Measurements from ENCODE around the gene ZNF24.

Gene ZNF24

GRCh38 chr18:35282353-35282752 is 61.9 kb downstream of the ZNF24 start:
- no peak overlapping the region for H3K9ac ChIP-seq (ENCODE audit: low read length)
- no peak for TF ChIP-seq EZH2 (IDR thresholded peaks at IDR 0.05; ENCODE audit: borderline replicate concordance, low read length)
- TF ChIP-seq, protein P1, sequence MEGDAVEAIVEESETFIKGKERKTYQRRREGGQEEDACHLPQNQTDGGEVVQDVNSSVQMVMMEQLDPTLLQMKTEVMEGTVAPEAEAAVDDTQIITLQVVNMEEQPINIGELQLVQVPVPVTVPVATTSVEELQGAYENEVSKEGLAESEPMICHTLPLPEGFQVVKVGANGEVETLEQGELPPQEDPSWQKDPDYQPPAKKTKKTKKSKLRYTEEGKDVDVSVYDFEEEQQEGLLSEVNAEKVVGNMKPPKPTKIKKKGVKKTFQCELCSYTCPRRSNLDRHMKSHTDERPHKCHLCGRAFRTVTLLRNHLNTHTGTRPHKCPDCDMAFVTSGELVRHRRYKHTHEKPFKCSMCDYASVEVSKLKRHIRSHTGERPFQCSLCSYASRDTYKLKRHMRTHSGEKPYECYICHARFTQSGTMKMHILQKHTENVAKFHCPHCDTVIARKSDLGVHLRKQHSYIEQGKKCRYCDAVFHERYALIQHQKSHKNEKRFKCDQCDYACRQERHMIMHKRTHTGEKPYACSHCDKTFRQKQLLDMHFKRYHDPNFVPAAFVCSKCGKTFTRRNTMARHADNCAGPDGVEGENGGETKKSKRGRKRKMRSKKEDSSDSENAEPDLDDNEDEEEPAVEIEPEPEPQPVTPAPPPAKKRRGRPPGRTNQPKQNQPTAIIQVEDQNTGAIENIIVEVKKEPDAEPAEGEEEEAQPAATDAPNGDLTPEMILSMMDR (IDR thresholded peaks at IDR 0.05; ENCODE audit: low read length) = no peak
- H4K20me1 ChIP-seq (ENCODE audit: insufficient read depth, low read length) = no peaks in the 10 kb centered on the region
- no peaks in the 10 kb centered on the region for H3K4me1 ChIP-seq (ENCODE audit: insufficient read depth, low read length, severe bottlenecking)
- H3K27me3 ChIP-seq (ENCODE audit: insufficient read depth, low read length) = no peaks in the 10 kb centered on the region
- no peak overlapping the region for H3K4me2 ChIP-seq (ENCODE audit: low read length)
- H3F3A ChIP-seq (ENCODE audit: insufficient read depth, low read length) = no peaks in the 10 kb centered on the region
- no peaks in the 10 kb centered on the region for H3K79me2 ChIP-seq (ENCODE audit: insufficient read depth, low read length)
- H3K36me3 ChIP-seq (ENCODE audit: insufficient read depth, low read length) = peaks cover 27% of the 10 kb centered on the region
- peaks cover 44% of the 10 kb centered on the region; the same call in 1 of the 2 replicates for H3K9me3 ChIP-seq (ENCODE audit: low read length)
- H3K27ac ChIP-seq (ENCODE audit: low read depth, low read length, poor library complexity, severe bottlenecking) = no peak overlapping the region
- H3K4me3 ChIP-seq (ENCODE audit: low read depth, low read length, poor library complexity, severe bottlenecking) = no peak overlapping the region
- no peaks in the 10 kb centered on the region for H3K9me2 ChIP-seq (ENCODE audit: low read depth, low read length)
- no peak overlapping the region for H2AFZ ChIP-seq (ENCODE audit: low read length)

Measured in OCI-LY1 (cell line).